Esophagus (tissue), 2 donors: ENCODE results near the gene LINGO4. TPM values are rescaled to one million over a fixed set of nuclear protein-coding genes. Genes with fewer than 3 reads are reported as not detected.

ENCODE experiments used
- H3K27ac ChIP-seq, 2 donors: one replicate each; pipeline ENCODE4 v1.5.1; 2013; ENCODE audit warnings: low read depth in 2 of 2, mild to moderate bottlenecking in 2 of 2, inconsistent platforms in 1 of 2, low read length in 1 of 2, moderate library complexity in 1 of 2
- H3K27me3 ChIP-seq, 2 donors: one replicate each; pipeline ENCODE4 v1.6.1; 2013; ENCODE audit warnings: low read length in 2 of 2, control low read depth in 1 of 2, mild to moderate bottlenecking in 1 of 2; ENCODE audit not compliant: insufficient read depth in 2 of 2, control insufficient read depth in 1 of 2
- H3K36me3 ChIP-seq, 2 donors: one replicate each; pipeline ENCODE4 v1.6.1; 2013; ENCODE audit warnings: low read length in 1 of 2; ENCODE audit not compliant: control insufficient read depth in 2 of 2, insufficient read depth in 2 of 2
- H3K4me1 ChIP-seq, 2 donors: one replicate each; pipeline ENCODE4 v1.6.1; 2013; ENCODE audit warnings: low read length in 1 of 2; ENCODE audit not compliant: control insufficient read depth in 2 of 2, insufficient read depth in 2 of 2
- H3K4me3 ChIP-seq, 2 donors: one replicate each; pipeline ENCODE4 v1.5.1; 2013; ENCODE audit warnings: low read length in 2 of 2, mild to moderate bottlenecking in 2 of 2, low read depth in 1 of 2, moderate library complexity in 1 of 2
- H3K9me3 ChIP-seq, 2 donors: one replicate each; pipeline ENCODE4 v1.6.1; 2013; ENCODE audit warnings: mild to moderate bottlenecking in 2 of 2, low read depth in 1 of 2, low read length in 1 of 2, moderate library complexity in 1 of 2; ENCODE audit not compliant: control insufficient read depth in 2 of 2, insufficient read depth in 1 of 2
- WGBS, 2 donors: extraction: QIAGEN DNeasy Blood & Tissue Kit; methylation state at CpG; one replicate each; pipeline ENCODE4 v1.1.7; 2013; 5-methylcytosine and 5-hydroxymethylcytosine counted together
- polyA plus RNA-seq, 2 donors: library from polyadenylated mRNA; stranded (reverse); fragments of 200-250 nt; gene quantifications; one replicate each; pipeline ENCODE4 v1.2.3, GENCODE V29; 2013
- donor health status: healthy with polysubstance abuse.
- donor health status: Bipolar disorder and iron deficiency.

The LINGO4 gene
- polyA plus RNA-seq, 2 donors = 0.08 TPM; not detected in 1

- H3K9me3 ChIP-seq = no peaks in the 10 kb centered on the region
- peaks cover 0 to 23% of the 10 kb centered on the region in 2 donors for H3K4me1 ChIP-seq
- H3K36me3 ChIP-seq = peaks cover 0 to 4% of the 10 kb centered on the region in 2 donors
- no peak overlapping the region for H3K4me3 ChIP-seq
- WGBS, 2 donors = 5 to 10% methylated on average over 11 to 12 of the region's 12 CpGs
- no peaks in the 10 kb centered on the region for H3K27me3 ChIP-seq
- no peak overlapping the region for H3K27ac ChIP-seq
These were observed 23.7 kb upstream of the LINGO4 start for GRCh38 chr1:151828921-151829320.

- no peaks in the 10 kb centered on the region for H3K9me3 ChIP-seq
- H3K27ac ChIP-seq = no peak overlapping the region
- WGBS, 2 donors = 70 to 71% methylated on average over 9 of the region's 9 CpGs
- H3K36me3 ChIP-seq = peaks cover 0 to 4% of the 10 kb centered on the region in 2 donors
- H3K4me1 ChIP-seq = peaks cover 0 to 21% of the 10 kb centered on the region in 2 donors
- H3K4me3 ChIP-seq = no peak overlapping the region
- H3K27me3 ChIP-seq = no peaks in the 10 kb centered on the region
These were observed 22.6 kb upstream of the LINGO4 start for GRCh38 chr1:151827853-151828252.

GRCh38 chr1:151825751-151826660 is 20.8 kb upstream of the LINGO4 start:
- Histone ChIP-seq H3K27me3 (no peaks in the 10 kb centered on the region), H3K36me3 (peaks cover 0 to 4% of the 10 kb centered on the region in 2 donors), H3K27ac (no peak overlapping the region), H3K9me3 (no peaks in the 10 kb centered on the region), H3K4me1 (peaks cover 0 to 10% of the 10 kb centered on the region in 2 donors), H3K4me3 (no peak overlapping the region)
- WGBS, 2 donors = 61 to 62% methylated on average over 21 of the region's 21 CpGs

- 77 to 80% methylated on average over 9 of the region's 9 CpGs for WGBS, 2 donors
These were observed 20.0 kb upstream of the LINGO4 start for GRCh38 chr1:151825204-151825603.

GRCh38 chr1:151823175-151823574 is 18.0 kb upstream of the LINGO4 start:
- Histone ChIP-seq H3K36me3 (peaks cover 0 to 4% of the 10 kb centered on the region in 2 donors), H3K27ac (no peak overlapping the region), H3K4me1 (peaks cover 0 to 8% of the 10 kb centered on the region in 2 donors), H3K27me3 (no peaks in the 10 kb centered on the region), H3K9me3 (no peaks in the 10 kb centered on the region), H3K4me3 (no peak overlapping the region)
- 79 to 81% methylated on average over 8 of the region's 8 CpGs for WGBS, 2 donors

More at GRCh38 chr1:151825204-151825603, 20.0 kb upstream of the LINGO4 start:
- Histone ChIP-seq H3K27ac (no peak overlapping the region), H3K27me3 (no peaks in the 10 kb centered on the region), H3K4me1 (peaks cover 0 to 9% of the 10 kb centered on the region in 2 donors), H3K9me3 (no peaks in the 10 kb centered on the region), H3K36me3 (peaks cover 0 to 4% of the 10 kb centered on the region in 2 donors), H3K4me3 (peak overlapping the region in 1 of 2 donors; percentile 11)

- 49 to 60% methylated on average over 7 of the region's 7 CpGs for WGBS, 2 donors
These were observed 17.2 kb upstream of the LINGO4 start for GRCh38 chr1:151822404-151822803.

GRCh38 chr1:151820940-151821339 is 15.7 kb upstream of the LINGO4 start:
- no peak overlapping the region for H3K4me3 ChIP-seq
- no peak overlapping the region for H3K27ac ChIP-seq
- H3K36me3 ChIP-seq = no peaks in the 10 kb centered on the region
- H3K4me1 ChIP-seq = peaks cover 0 to 19% of the 10 kb centered on the region in 2 donors
- H3K9me3 ChIP-seq = no peaks in the 10 kb centered on the region
- WGBS, 2 donors = 19 to 23% methylated on average over 2 of the region's 2 CpGs
- no peaks in the 10 kb centered on the region for H3K27me3 ChIP-seq

More at GRCh38 chr1:151822404-151822803, 17.2 kb upstream of the LINGO4 start:
- Histone ChIP-seq H3K9me3 (no peaks in the 10 kb centered on the region), H3K27me3 (no peaks in the 10 kb centered on the region), H3K4me1 (peaks cover 0 to 10% of the 10 kb centered on the region in 2 donors), H3K4me3 (no peak overlapping the region), H3K27ac (no peak overlapping the region), H3K36me3 (no peaks in the 10 kb centered on the region)

- Histone ChIP-seq H3K27ac (no peak overlapping the region), H3K27me3 (no peaks in the 10 kb centered on the region), H3K4me1 (peaks cover 0 to 19% of the 10 kb centered on the region in 2 donors), H3K4me3 (no peak overlapping the region), H3K36me3 (no peaks in the 10 kb centered on the region), H3K9me3 (no peaks in the 10 kb centered on the region)
- WGBS, 2 donors = 60 to 65% methylated on average over 7 of the region's 7 CpGs
These were observed 14.9 kb upstream of the LINGO4 start for GRCh38 chr1:151819976-151820623.

- Histone ChIP-seq H3K9me3 (no peaks in the 10 kb centered on the region), H3K27ac (no peak overlapping the region), H3K36me3 (peaks cover 0 to 2% of the 10 kb centered on the region in 2 donors), H3K4me3 (no peak overlapping the region), H3K27me3 (no peaks in the 10 kb centered on the region), H3K4me1 (peaks cover 0 to 19% of the 10 kb centered on the region in 2 donors)
- 80 to 89% methylated on average over 12 of the region's 12 CpGs for WGBS, 2 donors
These were observed 14.1 kb upstream of the LINGO4 start for GRCh38 chr1:151819227-151819835.
